ENCODE measurements around the gene EXPH5. TPM values are rescaled to one million over a fixed set of nuclear protein-coding genes. Genes with fewer than 3 reads are reported as not detected.

The EXPH5 gene
- total RNA-seq, 1 experiment from 2014 or later = 36.3 TPM

GRCh38 chr11:108574675-108575074 is 18.9 kb downstream of the EXPH5 start:
- 0 out of 2 replicates have a peak, but pooled peaks cover 6% of the 10 kb centered on the region for H3F3A ChIP-seq (ENCODE audit: insufficient read depth, low read depth)
- TF ChIP-seq, protein P1, sequence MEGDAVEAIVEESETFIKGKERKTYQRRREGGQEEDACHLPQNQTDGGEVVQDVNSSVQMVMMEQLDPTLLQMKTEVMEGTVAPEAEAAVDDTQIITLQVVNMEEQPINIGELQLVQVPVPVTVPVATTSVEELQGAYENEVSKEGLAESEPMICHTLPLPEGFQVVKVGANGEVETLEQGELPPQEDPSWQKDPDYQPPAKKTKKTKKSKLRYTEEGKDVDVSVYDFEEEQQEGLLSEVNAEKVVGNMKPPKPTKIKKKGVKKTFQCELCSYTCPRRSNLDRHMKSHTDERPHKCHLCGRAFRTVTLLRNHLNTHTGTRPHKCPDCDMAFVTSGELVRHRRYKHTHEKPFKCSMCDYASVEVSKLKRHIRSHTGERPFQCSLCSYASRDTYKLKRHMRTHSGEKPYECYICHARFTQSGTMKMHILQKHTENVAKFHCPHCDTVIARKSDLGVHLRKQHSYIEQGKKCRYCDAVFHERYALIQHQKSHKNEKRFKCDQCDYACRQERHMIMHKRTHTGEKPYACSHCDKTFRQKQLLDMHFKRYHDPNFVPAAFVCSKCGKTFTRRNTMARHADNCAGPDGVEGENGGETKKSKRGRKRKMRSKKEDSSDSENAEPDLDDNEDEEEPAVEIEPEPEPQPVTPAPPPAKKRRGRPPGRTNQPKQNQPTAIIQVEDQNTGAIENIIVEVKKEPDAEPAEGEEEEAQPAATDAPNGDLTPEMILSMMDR (conservative IDR thresholded peaks at IDR 0.05) = no peak
- no peak for TF ChIP-seq EZH2 (IDR thresholded peaks at IDR 0.05; ENCODE audit: low read depth)
- no peaks in the 10 kb centered on the region; the same call in 1 of the 2 replicates for H3K4me1 ChIP-seq (replicated peaks; ENCODE audit: insufficient read depth)
- peak in 1 of 2 experiments; percentile 9 for DNase-seq
- H3K9me2 ChIP-seq (ENCODE audit: insufficient read depth) = no peaks in the 10 kb centered on the region
- BruUV-seq (replicated peaks) = no TSS peak
- H3K36me3 ChIP-seq (ENCODE audit: low read depth) = no peaks in the 10 kb centered on the region
- H4K20me1 ChIP-seq (ENCODE audit: insufficient read depth) = no peaks in the 10 kb centered on the region
- H3K4me3 ChIP-seq = no peak overlapping the region
- intact Hi-C loops (cut with micrococcal nuclease; ENCODE audit: unreplicated experiment) = no loop called here
- ChIA-PET CTCF (no interaction called here), POLR2A (ENCODE audit: unreplicated experiment) (no interaction called here)
- no peak overlapping the region for H3K27ac ChIP-seq
- no peak overlapping the region for H2AFZ ChIP-seq
- no peak overlapping the region for H3K4me2 ChIP-seq
- H3K9me3 ChIP-seq (ENCODE audit: insufficient read depth, low read depth) = peaks cover 1% of the 10 kb centered on the region; the same call in 1 of the 2 replicates
- no peaks in the 10 kb centered on the region for H3K27me3 ChIP-seq (ENCODE audit: insufficient read depth, low read depth)
- 0 out of 2 replicates have a peak, but pooled peaks cover 12% of the 10 kb centered on the region for H3K79me2 ChIP-seq (ENCODE audit: low read depth)

GRCh38 chr11:108571001-108571400 is 22.6 kb downstream of the EXPH5 start:
- no peaks in the 10 kb centered on the region for H3K9me3 ChIP-seq (ENCODE audit: insufficient read depth, low read depth)
- no TSS peak for BruUV-seq (replicated peaks)
- H3K4me2 ChIP-seq = no peak overlapping the region
- DNase-seq = peak in 1 of 2 experiments; percentile 57
- intact Hi-C loops (cut with micrococcal nuclease; ENCODE audit: unreplicated experiment) = no loop called here
- H3K4me3 ChIP-seq = no peak overlapping the region
- no peaks in the 10 kb centered on the region for H3K36me3 ChIP-seq (ENCODE audit: low read depth)
- H3K9me2 ChIP-seq (ENCODE audit: insufficient read depth) = no peaks in the 10 kb centered on the region
- H3K4me1 ChIP-seq (replicated peaks; ENCODE audit: insufficient read depth) = no peaks in the 10 kb centered on the region; the same call in 1 of the 2 replicates
- H3F3A ChIP-seq (ENCODE audit: insufficient read depth, low read depth) = no peaks in the 10 kb centered on the region
- H4K20me1 ChIP-seq (ENCODE audit: insufficient read depth) = no peaks in the 10 kb centered on the region
- no peak overlapping the region for H3K27ac ChIP-seq
- TF ChIP-seq, protein P1 (conservative IDR thresholded peaks at IDR 0.05) = no peak
- no peak for TF ChIP-seq EZH2 (IDR thresholded peaks at IDR 0.05; ENCODE audit: low read depth)
- CTCF ChIA-PET = no interaction called here
- 0 out of 2 replicates have a peak, but pooled peaks cover 10% of the 10 kb centered on the region for H3K79me2 ChIP-seq (ENCODE audit: low read depth)
- no peak overlapping the region for H2AFZ ChIP-seq
- no peaks in the 10 kb centered on the region for H3K27me3 ChIP-seq (ENCODE audit: insufficient read depth, low read depth)
- POLR2A ChIA-PET (ENCODE audit: unreplicated experiment) = no interaction called here

DNA sequence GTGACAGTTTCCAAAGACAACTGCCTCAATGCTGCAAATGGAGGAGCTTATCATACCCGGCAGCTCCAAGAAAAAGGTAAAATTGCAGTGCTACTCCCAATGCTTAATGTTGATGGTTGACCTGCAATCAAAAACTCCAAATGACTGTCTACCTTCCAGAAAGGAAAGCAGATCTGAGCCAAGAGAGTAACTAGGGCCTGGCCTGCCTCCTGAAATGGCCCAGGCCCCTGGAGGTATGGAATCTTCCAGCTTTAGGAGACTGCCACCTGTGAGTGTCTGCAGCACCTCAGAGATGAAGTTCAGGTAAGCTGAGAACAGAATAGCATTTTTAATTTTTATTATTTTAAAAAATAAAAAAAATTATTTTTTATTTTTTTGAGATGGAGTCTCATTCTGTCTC is 23.7 kb downstream of the EXPH5 start:
- Histone ChIP-seq H3K79me2 (ENCODE audit: low read depth) (0 out of 2 replicates have a peak, but pooled peaks cover 10% of the 10 kb centered on the region), H3K9me2 (ENCODE audit: insufficient read depth) (no peaks in the 10 kb centered on the region), H3K4me2 (no peak overlapping the region), H3K36me3 (ENCODE audit: low read depth) (no peaks in the 10 kb centered on the region), H3K27me3 (ENCODE audit: insufficient read depth, low read depth) (no peaks in the 10 kb centered on the region), H3K9me3 (ENCODE audit: insufficient read depth, low read depth) (no peaks in the 10 kb centered on the region), H3F3A (ENCODE audit: insufficient read depth, low read depth) (no peaks in the 10 kb centered on the region), H3K4me1 (replicated peaks; ENCODE audit: insufficient read depth) (no peaks in the 10 kb centered on the region; the same call in 1 of the 2 replicates), H2AFZ (no peak overlapping the region), H3K4me3 (no peak overlapping the region), H4K20me1 (ENCODE audit: insufficient read depth) (no peaks in the 10 kb centered on the region), H3K27ac (no peak overlapping the region)
- no TSS peak for BruUV-seq (replicated peaks)
- no peak for DNase-seq
- TF ChIP-seq, protein P1 (conservative IDR thresholded peaks at IDR 0.05) = no peak
- no peak for TF ChIP-seq EZH2 (IDR thresholded peaks at IDR 0.05; ENCODE audit: low read depth)
- ChIA-PET POLR2A (ENCODE audit: unreplicated experiment) (no interaction called here), CTCF (no interaction called here)
- intact Hi-C loops (cut with micrococcal nuclease; ENCODE audit: unreplicated experiment) = no loop called here
